K562 (cell line): Measurements from ENCODE around the gene SOS2. TPM values are rescaled to one million over a fixed set of nuclear protein-coding genes. Genes with fewer than 3 reads are reported as not detected.

ENCODE experiments used
- ATAC-seq: fragments of 200-7000 bp; cut with Tn5 transposase; 3 replicates; pipeline ENCODE4 v1.9.1; 2020; ENCODE audit warnings: moderate library complexity
- BruUV-seq: library from RNA; stranded (reverse); fragments of 400-500 nt; replicated peaks from 2 replicates; lab custom pipeline; 2021; lab: Mats Ljungman, UMichigan
- CTCF ChIA-PET: fragments of 300-600 bp; formaldehyde crosslinking; extraction: SDS; loops from one replicate; lab custom pipeline; 2021; ENCODE audit warnings: low intra/inter-chr PET ratio; lab: Yijun Ruan, JAX
- POLR2A ChIA-PET: fragments of 300-600, 350-650 bp; sonication (Branson Sonifier 250); formaldehyde crosslinking; extraction: SDS; loops from one replicate; lab custom pipeline; 2021; ENCODE audit warnings: antibody characterized with exemption, inconsistent platforms; lab: Yijun Ruan, JAX
- DNase-seq, 4 experiments: peaks; one replicate each; pipeline versions ENCODE4 v3.0.0 to v3.0.0-alpha.2; 2011 to 2018; ENCODE audit warnings: low spot score in 3 of 4, mixed read lengths in 3 of 4; ENCODE audit errors: extremely low read depth in 1 of 4
- FAIRE-seq: peaks from 2 replicates; lab custom pipeline; 2011; peaks lifted over from hg19 to GRCh38; lab: Jason Lieb, UNC
- H2AFZ ChIP-seq: 2 replicates; pipeline ENCODE4 v1.6.0; 2011; ENCODE audit warnings: low read depth, low read length, control low read depth, inconsistent platforms
- H3K27ac ChIP-seq: fragments of 200-600 bp; 3 replicates; pipeline ENCODE4 v1.8.0; 2011; ENCODE audit warnings: low read depth, mild to moderate bottlenecking, control low read depth, inconsistent platforms, low read length, moderate library complexity, mixed read lengths; ENCODE audit errors: extremely low read depth
- H3K27me3 ChIP-seq, 2 experiments: fragments of 300-600 bp in 1 of 2; 2 replicates in 1 of 2; 3 replicates in 1 of 2; pipeline versions ENCODE4 v1.6.0 to v1.8.0; 2011; ENCODE audit warnings: inconsistent platforms in 2 of 2, low read length in 2 of 2, mild to moderate bottlenecking in 1 of 2, mixed read lengths in 1 of 2, moderate library complexity in 1 of 2; ENCODE audit not compliant: control insufficient read depth in 2 of 2, insufficient read depth in 2 of 2
- H3K36me3 ChIP-seq: fragments of 300-600 bp; 3 replicates; pipeline ENCODE4 v1.8.0; 2011; ENCODE audit warnings: mild to moderate bottlenecking, low read length, inconsistent platforms; ENCODE audit not compliant: control insufficient read depth, insufficient read depth
- H3K4me1 ChIP-seq, 2 experiments: fragments of 200-600 bp in 1 of 2; replicated peaks in 1 of 2; 2 replicates in 1 of 2; 3 replicates in 1 of 2; pipeline versions ENCODE4 v1.5.1 to v1.8.0; 2011; ENCODE audit warnings: inconsistent platforms in 2 of 2, low read length in 2 of 2, mild to moderate bottlenecking in 1 of 2, mixed read lengths in 1 of 2, moderate library complexity in 1 of 2; ENCODE audit not compliant: control insufficient read depth in 2 of 2, insufficient read depth in 2 of 2
- H3K4me2 ChIP-seq: 2 replicates; pipeline ENCODE4 v1.6.1; 2011; ENCODE audit warnings: low read length, control low read depth, inconsistent platforms, mixed read lengths; ENCODE audit not compliant: insufficient read depth
- H3K4me3 ChIP-seq: fragments of 200-600 bp; sonication (generic), shearing (Covaris generic); 2 replicates; pipeline ENCODE4 v1.5.1; 2016; ENCODE audit warnings: control low read depth, inconsistent platforms
- H3K79me2 ChIP-seq: fragments of 200-600 bp; 3 replicates; pipeline ENCODE4 v1.8.0; 2011; ENCODE audit warnings: low read length, inconsistent platforms; ENCODE audit not compliant: control insufficient read depth, insufficient read depth
- H3K9ac ChIP-seq, 2 experiments: 2 replicates each; pipeline versions ENCODE4 v1.6.0 to v1.6.1; 2011; ENCODE audit warnings: low read depth in 2 of 2, low read length in 2 of 2, control low read depth in 1 of 2, inconsistent platforms in 1 of 2, mild to moderate bottlenecking in 1 of 2, mixed read lengths in 1 of 2; ENCODE audit not compliant: insufficient read depth in 1 of 2
- H3K9me1 ChIP-seq: one replicate; pipeline ENCODE4 v1.6.0; 2011; ENCODE audit warnings: inconsistent platforms, mild to moderate bottlenecking, low read length, moderate library complexity; ENCODE audit not compliant: control insufficient read depth, insufficient read depth
- H3K9me3 ChIP-seq: replicated peaks from 2 replicates; pipeline ENCODE4 v1.5.1; 2011; ENCODE audit warnings: low read depth, low read length, inconsistent platforms; ENCODE audit not compliant: control insufficient read depth, insufficient read depth
- H4K20me1 ChIP-seq: replicated peaks from 2 replicates; pipeline ENCODE4 v1.6.1; 2011; ENCODE audit warnings: low read length, inconsistent platforms, mixed read lengths; ENCODE audit not compliant: control insufficient read depth, insufficient read depth
- CBX3 ChIP-seq, 2 experiments: IDR thresholded peaks; 1 replicate in 1 of 2; 2 replicates in 1 of 2; pipeline ENCODE4 v1.6.1; 2012; ENCODE audit warnings: inconsistent platforms in 2 of 2, low read length in 2 of 2, borderline replicate concordance in 1 of 2, control low read depth in 1 of 2
- CHD7 ChIP-seq: fragments of 200-600 bp; sonication (generic); IDR thresholded peaks from one replicate; pipeline ENCODE4 v1.6.1; 2012; ENCODE audit warnings: mild to moderate bottlenecking, low read depth, low read length, inconsistent platforms
- DPF2 ChIP-seq: fragments of 450-650 bp; IDR thresholded peaks from 2 replicates; pipeline ENCODE4 v1.6.1; 2016
- E2F5 ChIP-seq: sonication (generic); formaldehyde crosslinking; IDR thresholded peaks from 2 replicates; pipeline ENCODE4 v1.8.0; 2022; ENCODE audit warnings: mild to moderate bottlenecking, missing genetic modification reagents
- FOXM1 ChIP-seq, 2 experiments: fragments of 450-650 bp in 1 of 2; sonication (generic) in 1 of 2; formaldehyde crosslinking in 1 of 2; IDR thresholded peaks; 2 replicates each; pipeline versions ENCODE4 v1.6.1 to v1.9.0; 2017 to 2022; ENCODE audit warnings: low read depth in 2 of 2, mild to moderate bottlenecking in 2 of 2, missing genetic modification reagents in 1 of 2, moderate library complexity in 1 of 2
- NR2F6 ChIP-seq: fragments of 450-650 bp; formaldehyde crosslinking; IDR thresholded peaks from 2 replicates; pipeline ENCODE4 v1.4.0; 2020; ENCODE audit warnings: mild to moderate bottlenecking
- PHF21A ChIP-seq: fragments of 450-650 bp; IDR thresholded peaks from 2 replicates; pipeline ENCODE4 v1.6.1; 2017; ENCODE audit warnings: low read depth, borderline replicate concordance
- POLR2A ChIP-seq: fragments of 450-650 bp; conservative IDR thresholded peaks from 2 replicates; pipeline ENCODE4 v1.6.1; 2016
- TCF7 ChIP-seq: sonication (generic); IDR thresholded peaks from 2 replicates; pipeline ENCODE4 v1.6.1; 2016; ENCODE audit warnings: antibody characterized with exemption, borderline replicate concordance
- U2AF2 ChIP-seq: fragments of 200-400 bp; formaldehyde crosslinking; optimal IDR thresholded peaks from 2 replicates; pipeline ENCODE3; 2017; ENCODE audit warnings: low read depth, mild to moderate bottlenecking, low read length
- WHSC1 ChIP-seq: IDR thresholded peaks from one replicate; pipeline ENCODE4 v1.6.1; 2012; ENCODE audit warnings: low read length, control low read depth, inconsistent platforms
- ZNF23 ChIP-seq: fragments of 250-450 bp; sonication (Bioruptor Pico); IDR thresholded peaks from 2 replicates; pipeline ENCODE4 v1.4.0; 2020; ENCODE audit warnings: mild to moderate bottlenecking
- ZNF324 ChIP-seq: fragments of 250-450 bp; sonication (Bioruptor Pico); IDR thresholded peaks from 2 replicates; pipeline ENCODE4 v1.4.0; 2020; ENCODE audit warnings: mild to moderate bottlenecking
- WGBS: fragments of 100-300 bp; shearing (Covaris generic); methylation state at CpG from one replicate; pipeline ENCODE4 v1.1.6; 2016; ENCODE audit warnings: low coverage, mixed read lengths; ENCODE audit not compliant: insufficient coverage; ENCODE audit errors: missing lambda C conversion rate; 5-methylcytosine and 5-hydroxymethylcytosine counted together
- in situ Hi-C: fragments of 300-500 bp; cut with MboI; formaldehyde crosslinking; loops from 4 replicates; pipeline ENCODE4 v1.15.0; 2018; ENCODE audit warnings: inconsistent platforms, mixed read lengths
- intact Hi-C: fragments of 100-400 bp; cut with micrococcal nuclease; formaldehyde crosslinking; loops from 2 replicates; pipeline ENCODE4 v1.14.2; 2022
- polyA plus RNA-seq, 8 experiments: library from polyadenylated mRNA; depleted of rRNA in 4 of 8; stranded (reverse) in 5 of 8; unstranded in 3 of 8; fragments of >200 nt; fragmentation: Nextera tagmentation in 2 of 8; fragmentation: Illumina TruSeq in 1 of 8; extraction: Ambion mirVana in 2 of 8; extraction: Trizol in 1 of 8; gene quantifications; 2 replicates each; pipeline versions ENCODE4 v1.2.1 to v1.2.3, GENCODE V29; 2011 to 2014; ENCODE audit warnings: inconsistent platforms in 1 of 8, missing spikeins in 1 of 8
- total RNA-seq, 7 experiments: library from RNA; depleted of rRNA in 6 of 7; stranded (reverse); fragments of >200 nt in 6 of 7; fragmentation: Illumina TruSeq in 2 of 7; extraction: Trizol in 2 of 7; gene quantifications; 2 replicates each; pipeline versions ENCODE4 v1.2.1 to v1.2.3, GENCODE V29; 2011 to 2021; ENCODE audit warnings: low replicate concordance in 1 of 7

Gene SOS2
- total and polyA plus RNA-seq, 9 of the 15 experiments (the other 6 are each of a cell fraction or from before 2014, with no cell fraction given) = 2.2 to 13.1 (median 10.5) TPM

GRCh38 chr14:50084666-50085065 is 146.7 kb downstream of the SOS2 start:
- ATAC-seq (no peak), DNase-seq (no peak), FAIRE-seq (no peak)
- H3K79me2 ChIP-seq = no peaks in the 10 kb centered on the region
- no peak overlapping the region for H3K27ac ChIP-seq
- no peaks in the 10 kb centered on the region for H3K9me3 ChIP-seq
- in situ Hi-C loops = no loop called here
- no peaks in the 10 kb centered on the region for H3K27me3 ChIP-seq
- H2AFZ ChIP-seq = no peak overlapping the region
- H3K9me1 ChIP-seq = no peaks in the 10 kb centered on the region
- no peak overlapping the region for H3K9ac ChIP-seq
- H3K4me2 ChIP-seq = no peak overlapping the region
- ChIA-PET POLR2A (no interaction called here), CTCF (no interaction called here)
- H3K4me1 ChIP-seq = peaks cover 0 to 17% of the 10 kb centered on the region in 2 experiments; a peak in 3 of 5 replicates
- H3K36me3 ChIP-seq = no peaks in the 10 kb centered on the region
- no TSS peak for BruUV-seq
- intact Hi-C loops = no loop called here
- 63% methylated on average over 2 of the region's 3 CpGs for WGBS
- H3K4me3 ChIP-seq = no peak overlapping the region
- H4K20me1 ChIP-seq = no peaks in the 10 kb centered on the region
- no peak for TF ChIP-seq CHD7
- TF ChIP-seq PHF21A = no peak
- no peak for TF ChIP-seq E2F5 (CRISPR knock-in tag)
- no peak for TF ChIP-seq POLR2A
- no peak for TF ChIP-seq CBX3 (IDR thresholded peaks at IDR 0.05; ENCODE audit: borderline replicate concordance in 1 of 2, low read length in 2 of 2)
- no peak for TF ChIP-seq TCF7
- no peak for TF ChIP-seq NR2F6 (CRISPR knock-in tag)
- no peak for TF ChIP-seq U2AF2
- TF ChIP-seq ZNF23 (CRISPR knock-in tag) = no peak
- TF ChIP-seq WHSC1 = no peak
- no peak for TF ChIP-seq ZNF324
- TF ChIP-seq FOXM1 (IDR thresholded peaks at IDR 0.05; ENCODE audit: low read depth) = no peak
- TF ChIP-seq FOXM1 (CRISPR knock-in tag; IDR thresholded peaks at IDR 0.05; ENCODE audit: low read depth) = no peak
- TF ChIP-seq DPF2 = no peak
